ENCODE data around the gene TANK.

- TF ChIP-seq CTCF (IDR thresholded peaks at IDR 0.05) (no peak), ATF2 (CRISPR knock-in tag; IDR thresholded peaks at IDR 0.05; ENCODE audit: borderline replicate concordance, low read depth) (no peak), STAT6 (CRISPR knock-in tag; conservative IDR thresholded peaks at IDR 0.05; ENCODE audit: low read depth) (no peak), MLX (CRISPR knock-in tag; IDR thresholded peaks at IDR 0.05) (no peak), HMGXB4 (CRISPR knock-in tag; IDR thresholded peaks at IDR 0.05) (no peak), FOXP4 (CRISPR knock-in tag; IDR thresholded peaks at IDR 0.05) (no peak), SP1 (CRISPR knock-in tag; conservative IDR thresholded peaks at IDR 0.05) (no peak), CREM (CRISPR knock-in tag; IDR thresholded peaks at IDR 0.05) (no peak), ZNF263 (CRISPR knock-in tag; IDR thresholded peaks at IDR 0.05; ENCODE audit: low read depth) (no peak), SMAD3 (CRISPR knock-in tag; IDR thresholded peaks at IDR 0.05; ENCODE audit: borderline replicate concordance) (no peak), IRF1 (CRISPR knock-in tag; IDR thresholded peaks at IDR 0.05) (no peak), NR3C1 (CRISPR knock-in tag; conservative IDR thresholded peaks at IDR 0.05; ENCODE audit: low read depth) (no peak)
Measured at GRCh38 chr2:161161074-161161706, 962 bp downstream of the TANK start.

Data from WTC11 (cell line).